NCI-H2107 (cell line): Measurements from ENCODE around the gene CCDC110.
"Not testable (repeated sequence)": the region's sequence is repeated elsewhere in the genome, so short reads cannot be mapped to it uniquely, and the experiment has no call there.

Source experiments
- DNase-seq: peaks from one replicate; lab custom pipeline; 2025; lab: John Stamatoyannopoulos, UW

Gene CCDC110

GRCh38 chr4:185471235-185472102, at the start of gene CCDC110:
TSS of gene CCDC110 (minus strand) at chr4:185471733. CDS start at chr4:185471683, 50 bp downstream.
- peak; percentile 68 for DNase-seq

- DNase-seq: no peak
These were observed 48.6 kb upstream of the CCDC110 start for GRCh38 chr4:185520119-185520518.

- DNase-seq: no peak
These were observed 47.0 kb upstream of the CCDC110 start for GRCh38 chr4:185518494-185518893.

- no peak for DNase-seq
These were observed 46.5 kb upstream of the CCDC110 start for GRCh38 chr4:185518069-185518468.

- no peak for DNase-seq
These were observed 43.7 kb upstream of the CCDC110 start for GRCh38 chr4:185515248-185515647.

- no peak for DNase-seq
These were observed 42.7 kb upstream of the CCDC110 start for GRCh38 chr4:185514182-185514697.

GRCh38 chr4:185513489-185514181, 42.1 kb upstream of the CCDC110 start:
- no peak for DNase-seq

- DNase-seq: no peak
These were observed 41.0 kb upstream of the CCDC110 start for GRCh38 chr4:185512516-185512915.

- not testable (repeated sequence) for DNase-seq
These were observed 39.7 kb upstream of the CCDC110 start for GRCh38 chr4:185511243-185511642.

GRCh38 chr4:185510806-185511205, 39.3 kb upstream of the CCDC110 start:
- no peak for DNase-seq

GRCh38 chr4:185508181-185508580, 36.6 kb upstream of the CCDC110 start:
- DNase-seq: peak; percentile 55

GRCh38 chr4:185506422-185506821, 34.9 kb upstream of the CCDC110 start:
- DNase-seq: no peak

- no peak for DNase-seq
These were observed 32.8 kb upstream of the CCDC110 start for GRCh38 chr4:185504098-185505047.

- peak; percentile 10 for DNase-seq
These were observed 30.9 kb upstream of the CCDC110 start for GRCh38 chr4:185502386-185502785.

GRCh38 chr4:185500576-185500975, 29.0 kb upstream of the CCDC110 start:
- no peak for DNase-seq

GRCh38 chr4:185500035-185500434, 28.5 kb upstream of the CCDC110 start:
- DNase-seq: no peak

- no peak for DNase-seq
These were observed 17.1 kb upstream of the CCDC110 start for GRCh38 chr4:185488650-185489049.

- DNase-seq: no peak
These were observed 9.9 kb upstream of the CCDC110 start for GRCh38 chr4:185481401-185481800.

- no peak for DNase-seq
These were observed 8.6 kb upstream of the CCDC110 start for GRCh38 chr4:185480016-185480732.

GRCh38 chr4:185479507-185479971, 8.0 kb upstream of the CCDC110 start:
- DNase-seq: no peak

GRCh38 chr4:185473247-185473646, 1.7 kb upstream of the CCDC110 start:
- no peak for DNase-seq
